ENCODE results near the gene ZC3H18.

The ZC3H18 gene

DNA sequence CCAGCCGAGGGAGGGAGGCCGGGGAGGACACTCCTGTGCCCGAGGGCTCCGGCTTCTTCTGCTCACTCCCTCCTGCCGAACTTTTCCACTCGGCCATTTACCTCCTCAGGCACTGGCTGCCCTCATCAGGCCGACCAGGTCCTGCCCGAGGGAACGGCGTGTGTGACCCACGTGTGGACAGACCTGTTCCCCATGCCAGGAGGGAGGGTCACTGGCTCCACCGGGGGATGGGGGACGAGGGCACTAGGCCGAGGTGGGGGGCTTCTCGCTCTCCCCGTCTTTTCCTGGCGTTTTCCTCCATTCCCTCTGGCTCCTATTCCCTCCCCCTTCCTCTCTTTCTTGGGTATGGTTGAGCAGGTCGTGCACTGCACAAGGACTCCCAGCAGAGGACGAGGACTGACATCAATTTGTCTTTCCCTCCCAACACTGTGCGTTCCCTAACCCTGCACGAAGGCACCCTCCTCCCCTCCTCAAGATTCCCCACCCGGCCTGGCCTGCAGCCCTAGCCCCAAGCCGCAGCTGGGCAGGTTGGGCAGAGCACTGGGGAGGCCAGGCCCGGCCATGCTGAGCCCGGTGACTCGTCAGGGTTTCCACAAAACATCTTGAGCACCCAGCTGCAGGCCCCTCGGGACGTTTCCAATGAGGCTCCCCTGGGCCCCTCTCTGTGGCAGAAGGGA lies 64.9 kb downstream of the ZC3H18 start:
- TF ChIP-seq RAD21 (IDR thresholded peaks at IDR 0.05; ENCODE audit: low read depth) (no peak), NFIC (IDR thresholded peaks at IDR 0.05) (no peak), EP300 (IDR thresholded peaks at IDR 0.05; ENCODE audit: borderline replicate concordance) (no peak), EGR1 (IDR thresholded peaks at IDR 0.05) (no peak), CREB1 (IDR thresholded peaks at IDR 0.05; ENCODE audit: low read depth) (no peak), USF1 (IDR thresholded peaks at IDR 0.05) (no peak), ZBTB7A (IDR thresholded peaks at IDR 0.05; ENCODE audit: low read depth) (no peak), YY1 (IDR thresholded peaks at IDR 0.05; ENCODE audit: low read depth) (no peak), CEBPB (IDR thresholded peaks at IDR 0.05) (no peak), TCF12 (IDR thresholded peaks at IDR 0.05; ENCODE audit: low read depth) (no peak)

DNA sequence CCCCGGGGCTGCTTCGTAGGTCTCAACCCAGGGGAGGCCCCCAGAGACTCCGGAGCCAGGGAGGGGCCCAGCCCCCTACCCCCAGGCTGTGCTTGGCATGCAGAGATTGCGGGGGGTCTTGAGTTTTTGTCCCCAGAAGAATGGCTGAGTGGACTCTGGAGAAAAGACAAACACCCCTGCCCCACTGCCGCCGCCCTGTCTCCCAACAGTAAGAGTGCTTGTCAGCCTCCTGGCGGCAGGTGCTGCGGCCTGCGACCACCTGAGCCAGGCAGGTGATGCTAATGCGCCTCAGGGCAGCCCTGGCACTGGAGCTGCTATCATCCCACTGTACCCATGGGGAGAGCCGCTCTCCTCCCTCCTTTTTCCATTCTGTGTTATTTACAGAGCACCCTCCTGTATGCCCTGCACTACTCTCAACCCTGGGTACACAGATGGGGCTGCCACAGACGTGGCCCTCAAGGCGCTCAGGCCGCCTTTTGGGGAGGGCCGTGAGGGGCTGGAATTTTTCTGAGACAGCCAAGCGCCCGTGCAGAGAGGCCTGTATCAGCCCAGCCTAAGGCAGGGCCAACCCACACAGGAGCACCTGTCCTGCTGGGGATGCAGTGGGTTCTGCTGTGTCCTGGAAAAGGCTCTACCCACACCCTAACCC lies 65.6 kb downstream of the ZC3H18 start:
- TF ChIP-seq USF1 (IDR thresholded peaks at IDR 0.05) (no peak), CEBPB (IDR thresholded peaks at IDR 0.05) (no peak), TCF12 (IDR thresholded peaks at IDR 0.05; ENCODE audit: low read depth) (no peak), RAD21 (IDR thresholded peaks at IDR 0.05; ENCODE audit: low read depth) (no peak), TAF1 (IDR thresholded peaks at IDR 0.05; ENCODE audit: low read depth) (no peak), NFIC (IDR thresholded peaks at IDR 0.05) (no peak), YY1 (IDR thresholded peaks at IDR 0.05; ENCODE audit: low read depth) (no peak), EP300 (IDR thresholded peaks at IDR 0.05; ENCODE audit: borderline replicate concordance) (no peak), FOXM1 (IDR thresholded peaks at IDR 0.05; ENCODE audit: borderline replicate concordance, low read depth) (no peak), EGR1 (IDR thresholded peaks at IDR 0.05) (no peak), CREB1 (IDR thresholded peaks at IDR 0.05; ENCODE audit: low read depth) (no peak)
- TF ChIP-seq, protein P1, sequence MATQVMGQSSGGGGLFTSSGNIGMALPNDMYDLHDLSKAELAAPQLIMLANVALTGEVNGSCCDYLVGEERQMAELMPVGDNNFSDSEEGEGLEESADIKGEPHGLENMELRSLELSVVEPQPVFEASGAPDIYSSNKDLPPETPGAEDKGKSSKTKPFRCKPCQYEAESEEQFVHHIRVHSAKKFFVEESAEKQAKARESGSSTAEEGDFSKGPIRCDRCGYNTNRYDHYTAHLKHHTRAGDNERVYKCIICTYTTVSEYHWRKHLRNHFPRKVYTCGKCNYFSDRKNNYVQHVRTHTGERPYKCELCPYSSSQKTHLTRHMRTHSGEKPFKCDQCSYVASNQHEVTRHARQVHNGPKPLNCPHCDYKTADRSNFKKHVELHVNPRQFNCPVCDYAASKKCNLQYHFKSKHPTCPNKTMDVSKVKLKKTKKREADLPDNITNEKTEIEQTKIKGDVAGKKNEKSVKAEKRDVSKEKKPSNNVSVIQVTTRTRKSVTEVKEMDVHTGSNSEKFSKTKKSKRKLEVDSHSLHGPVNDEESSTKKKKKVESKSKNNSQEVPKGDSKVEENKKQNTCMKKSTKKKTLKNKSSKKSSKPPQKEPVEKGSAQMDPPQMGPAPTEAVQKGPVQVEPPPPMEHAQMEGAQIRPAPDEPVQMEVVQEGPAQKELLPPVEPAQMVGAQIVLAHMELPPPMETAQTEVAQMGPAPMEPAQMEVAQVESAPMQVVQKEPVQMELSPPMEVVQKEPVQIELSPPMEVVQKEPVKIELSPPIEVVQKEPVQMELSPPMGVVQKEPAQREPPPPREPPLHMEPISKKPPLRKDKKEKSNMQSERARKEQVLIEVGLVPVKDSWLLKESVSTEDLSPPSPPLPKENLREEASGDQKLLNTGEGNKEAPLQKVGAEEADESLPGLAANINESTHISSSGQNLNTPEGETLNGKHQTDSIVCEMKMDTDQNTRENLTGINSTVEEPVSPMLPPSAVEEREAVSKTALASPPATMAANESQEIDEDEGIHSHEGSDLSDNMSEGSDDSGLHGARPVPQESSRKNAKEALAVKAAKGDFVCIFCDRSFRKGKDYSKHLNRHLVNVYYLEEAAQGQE (IDR thresholded peaks at IDR 0.05; ENCODE audit: low read depth) = no peak
- TF ChIP-seq, protein P2, sequence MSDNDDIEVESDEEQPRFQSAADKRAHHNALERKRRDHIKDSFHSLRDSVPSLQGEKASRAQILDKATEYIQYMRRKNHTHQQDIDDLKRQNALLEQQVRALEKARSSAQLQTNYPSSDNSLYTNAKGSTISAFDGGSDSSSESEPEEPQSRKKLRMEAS (IDR thresholded peaks at IDR 0.05) = no peak

DNA sequence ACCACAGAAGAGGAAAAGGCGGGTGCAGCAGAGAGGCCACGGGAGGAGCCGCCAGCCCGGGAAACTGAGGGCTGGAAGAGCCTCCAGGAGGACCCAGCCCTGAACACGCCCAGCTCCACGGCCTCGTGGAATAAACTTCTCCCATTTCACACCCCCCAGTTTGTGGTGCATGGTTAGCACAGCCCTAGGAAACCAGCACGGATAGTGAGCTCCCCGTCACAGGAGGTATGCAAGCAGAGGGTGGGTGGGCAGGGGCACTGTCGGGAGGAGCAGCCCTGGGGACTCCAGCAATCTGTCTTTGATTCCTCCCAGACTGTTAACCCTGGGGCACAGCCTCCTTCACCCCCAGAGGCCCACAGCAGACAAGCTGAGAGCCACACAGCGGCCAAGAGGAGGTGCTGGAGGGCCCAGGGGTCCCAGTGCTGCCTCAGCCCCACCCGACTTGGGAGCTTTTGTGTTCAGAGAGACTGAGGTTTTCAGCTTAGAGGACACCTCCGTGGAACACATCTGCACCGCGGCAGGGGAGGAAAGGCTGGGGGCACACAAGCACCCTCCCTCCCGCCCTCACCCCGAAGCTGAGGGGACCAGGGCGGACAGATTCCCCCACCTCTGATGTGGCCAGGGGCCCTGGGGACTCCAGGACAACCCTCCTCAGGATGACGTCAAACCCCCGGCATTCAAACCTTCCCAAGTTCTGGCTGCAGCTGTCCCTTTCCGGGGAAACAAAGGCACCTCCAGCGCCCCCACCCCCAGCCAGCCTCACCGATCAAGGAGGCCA lies 66.5 kb downstream of the ZC3H18 start:
- TF ChIP-seq YY1 (IDR thresholded peaks at IDR 0.05; ENCODE audit: low read depth) (no peak), ZBTB7A (IDR thresholded peaks at IDR 0.05; ENCODE audit: low read depth) (no peak), NFIC (IDR thresholded peaks at IDR 0.05) (no peak), CREB1 (IDR thresholded peaks at IDR 0.05; ENCODE audit: low read depth) (no peak), EP300 (IDR thresholded peaks at IDR 0.05; ENCODE audit: borderline replicate concordance) (no peak), TEAD4 (IDR thresholded peaks at IDR 0.05) (no peak), RAD21 (IDR thresholded peaks at IDR 0.05; ENCODE audit: low read depth) (no peak), CEBPB (IDR thresholded peaks at IDR 0.05) (no peak), FOXM1 (IDR thresholded peaks at IDR 0.05; ENCODE audit: borderline replicate concordance, low read depth) (no peak), USF1 (IDR thresholded peaks at IDR 0.05) (no peak), TAF1 (IDR thresholded peaks at IDR 0.05; ENCODE audit: low read depth) (no peak), EGR1 (IDR thresholded peaks at IDR 0.05) (no peak)
- TF ChIP-seq, protein P2 (IDR thresholded peaks at IDR 0.05) = no peak

GRCh38 chr16:88638323-88639230 lies 68.4 kb downstream of the ZC3H18 start, which contains the start of gene IL17C:
Gene IL17C (plus strand): TSS chr16:88638572. CDS start chr16:88638642, 70 bp downstream.
- TF ChIP-seq USF1 (IDR thresholded peaks at IDR 0.05) (no peak), TCF12 (IDR thresholded peaks at IDR 0.05; ENCODE audit: low read depth) (peak; percentile 90), ZBTB7A (IDR thresholded peaks at IDR 0.05; ENCODE audit: low read depth) (no peak), TEAD4 (IDR thresholded peaks at IDR 0.05) (0 out of 2 replicates have a peak, but pooled peaks have one; percentile 18), RAD21 (IDR thresholded peaks at IDR 0.05; ENCODE audit: low read depth) (no peak), YY1 (IDR thresholded peaks at IDR 0.05; ENCODE audit: low read depth) (peak; percentile 40; the same call in 1 of the 2 replicates), EGR1 (IDR thresholded peaks at IDR 0.05) (no peak), TAF1 (IDR thresholded peaks at IDR 0.05; ENCODE audit: low read depth) (no peak), CREB1 (IDR thresholded peaks at IDR 0.05; ENCODE audit: low read depth) (no peak), FOXM1 (IDR thresholded peaks at IDR 0.05; ENCODE audit: borderline replicate concordance, low read depth) (no peak)
- TF ChIP-seq, protein P1 (IDR thresholded peaks at IDR 0.05; ENCODE audit: low read depth) = no peak
- TF ChIP-seq, protein P2 (IDR thresholded peaks at IDR 0.05) = peak; percentile 50; the same call in 1 of the 2 replicates
